Panc1 (cell line): ENCODE data around the gene EMC1. TPM values are rescaled to one million over a fixed set of nuclear protein-coding genes. Genes with fewer than 3 reads are reported as not detected.
A peak's percentile ranks its signal among the peaks of the same experiment; 100 is the strongest.

Experiments
- ATAC-seq: fragments of 200-7000 bp; cut with Tn5 transposase; 2 replicates; pipeline ENCODE4 v1.9.1; 2020; ENCODE audit warnings: mild to moderate bottlenecking, moderate library complexity
- BruUV-seq: library from RNA; stranded (reverse); fragments of 400-500 nt; replicated peaks from 2 replicates; lab custom pipeline; 2021; lab: Mats Ljungman, UMichigan
- CTCF ChIA-PET: fragments of 300-600 bp; sonication (Branson Sonifier 250); formaldehyde crosslinking; loops from one replicate; lab custom pipeline; 2022; ENCODE audit warnings: antibody characterized with exemption; lab: Charles Lee
- POLR2A ChIA-PET: fragments of 300-600 bp; sonication (Branson Sonifier 250); formaldehyde crosslinking; loops from one replicate; lab custom pipeline; 2022; ENCODE audit warnings: antibody characterized with exemption; lab: Charles Lee
- DNase-seq: peaks from one replicate; pipeline ENCODE4 v3.0.0-alpha.2; 2010; ENCODE audit warnings: low read depth, low spot score
- H3K27ac ChIP-seq: 2 replicates; pipeline ENCODE4 v1.5.1; 2011; ENCODE audit warnings: mild to moderate bottlenecking, low read length, inconsistent platforms
- H3K27me3 ChIP-seq: fragments of 200-500 bp; sonication (Bioruptor generic); 2 replicates; pipeline ENCODE4 v1.6.0; 2014; ENCODE audit warnings: low read length, inconsistent platforms; ENCODE audit not compliant: control insufficient read depth, insufficient read depth
- H3K36me3 ChIP-seq: fragments of 200-500 bp; sonication (Bioruptor generic); 2 replicates; pipeline ENCODE4 v1.5.1; 2014; ENCODE audit warnings: inconsistent platforms, mild to moderate bottlenecking, low read length, moderate library complexity; ENCODE audit not compliant: control insufficient read depth, insufficient read depth
- H3K4me1 ChIP-seq: 2 replicates; pipeline ENCODE4 v1.5.1; 2011; ENCODE audit warnings: inconsistent platforms, mild to moderate bottlenecking, low read length, moderate library complexity; ENCODE audit not compliant: control insufficient read depth, insufficient read depth
- H3K4me3 ChIP-seq, 2 experiments: 2 replicates each; pipeline ENCODE4 v1.5.1; 2011 to 2012; ENCODE audit warnings: low read depth in 2 of 2, low read length in 2 of 2, mild to moderate bottlenecking in 2 of 2, inconsistent platforms in 1 of 2, moderate library complexity in 1 of 2
- H3K9me3 ChIP-seq: fragments of 200-500 bp; sonication (Bioruptor generic); 2 replicates; pipeline ENCODE4 v1.5.1; 2014; ENCODE audit warnings: low read depth, mild to moderate bottlenecking, inconsistent platforms, low read length, moderate library complexity; ENCODE audit not compliant: control insufficient read depth, insufficient read depth
- CTCF ChIP-seq: fragments of 450-650 bp; IDR thresholded peaks from 2 replicates; pipeline ENCODE4 v1.5.1; 2017; ENCODE audit warnings: mild to moderate bottlenecking
- POLR2AphosphoS5 ChIP-seq: IDR thresholded peaks from 2 replicates; pipeline ENCODE4 v1.6.1; 2012; ENCODE audit warnings: mild to moderate bottlenecking, low read depth, low read length, moderate library complexity
- REST ChIP-seq, 2 experiments: IDR thresholded peaks; 2 replicates each; pipeline ENCODE4 v1.6.1; 2011 to 2012; ENCODE audit warnings: low read depth in 2 of 2, control low read depth in 1 of 2, low read length in 1 of 2, mild to moderate bottlenecking in 1 of 2, moderate library complexity in 1 of 2; ENCODE audit not compliant: insufficient read depth in 1 of 2
- SIN3A ChIP-seq: IDR thresholded peaks from 2 replicates; pipeline ENCODE4 v1.6.1; 2012; ENCODE audit warnings: low read depth, mild to moderate bottlenecking, low read length, moderate library complexity, borderline replicate concordance; ENCODE audit not compliant: insufficient read depth
- TCF7L2 ChIP-seq: IDR thresholded peaks from 2 replicates; pipeline ENCODE4 v1.6.1; 2011; ENCODE audit warnings: mild to moderate bottlenecking, low read depth, low read length, inconsistent platforms
- in situ Hi-C: cut with HindIII; loops from 2 replicates; pipeline ENCODE4 v1.10.0; 2016; ENCODE audit warnings: low sequenced_read_pairs, low pct_unique_long_range_greater_than_20kb
- intact Hi-C: fragments of 100-400 bp; cut with micrococcal nuclease; formaldehyde crosslinking; loops from one replicate; pipeline ENCODE4 v1.10.0; 2022; ENCODE audit not compliant: unreplicated experiment
- total RNA-seq: library from RNA; stranded (reverse); gene quantifications from one replicate; pipeline ENCODE4 v1.2.1, GENCODE V29; 2021; ENCODE audit not compliant: unreplicated experiment

The EMC1 gene
- total RNA-seq, 1 experiment from 2014 or later, result 103 TPM

DNA sequence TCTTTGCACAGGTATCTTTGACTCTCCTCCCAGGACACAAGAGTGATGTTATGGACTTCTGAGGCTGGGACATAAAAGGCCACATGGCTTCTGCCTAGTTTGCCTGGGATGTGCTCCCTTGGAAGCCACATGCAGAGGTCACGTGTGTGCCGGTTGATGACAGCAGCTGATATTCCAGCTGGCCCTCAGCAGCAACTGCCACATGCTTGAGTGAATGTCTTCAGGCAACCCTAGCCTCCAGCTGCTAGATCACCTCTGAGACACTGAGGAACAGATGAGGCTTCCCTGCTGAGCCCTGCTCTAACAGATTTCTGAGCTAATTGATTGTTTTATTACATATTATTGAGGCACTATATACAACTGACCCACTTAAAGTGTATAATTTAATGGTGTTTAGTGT is 48.9 kb upstream of the EMC1 start:
- no peak for TF ChIP-seq CTCF
- TF ChIP-seq SIN3A, result no peak
- TF ChIP-seq POLR2AphosphoS5, result no peak
- no peak for TF ChIP-seq REST (IDR thresholded peaks at IDR 0.05; ENCODE audit: insufficient read depth in 1 of 2, low read depth in 2 of 2, low read length in 1 of 2)
- TF ChIP-seq TCF7L2, result no peak
- ATAC-seq, result 0 out of 2 replicates have a peak, but pooled peaks have one; percentile 55

GRCh38 chr1:19294638-19295037 is 43.3 kb upstream of the EMC1 start:
- Histone ChIP-seq H3K4me1 (no peaks in the 10 kb centered on the region), H3K27me3 (no peaks in the 10 kb centered on the region), H3K36me3 (no peaks in the 10 kb centered on the region), H3K27ac (no peak overlapping the region), H3K4me3 (no peak overlapping the region), H3K9me3 (no peaks in the 10 kb centered on the region)
- no peak for TF ChIP-seq CTCF
- no peak for TF ChIP-seq TCF7L2
- no peak for TF ChIP-seq REST (IDR thresholded peaks at IDR 0.05; ENCODE audit: insufficient read depth in 1 of 2, low read depth in 2 of 2, low read length in 1 of 2)
- TF ChIP-seq POLR2AphosphoS5, result no peak
- TF ChIP-seq SIN3A, result no peak
- ChIA-PET CTCF (no interaction called here), POLR2A (no interaction called here)
- BruUV-seq, result no TSS peak
- intact Hi-C loops, result no loop called here
- ATAC-seq (no peak), DNase-seq (no peak)
- in situ Hi-C loops, result no loop called here

More for the DNA sequence above, 48.9 kb upstream of the EMC1 start:
- H3K9me3 ChIP-seq, result no peaks in the 10 kb centered on the region
- H3K36me3 ChIP-seq, result no peaks in the 10 kb centered on the region
- in situ Hi-C loops (no loop called here), intact Hi-C loops (no loop called here)
- ChIA-PET POLR2A (no interaction called here), CTCF (no interaction called here)
- no peak for DNase-seq
- H3K4me3 ChIP-seq, result no peak overlapping the region
- no peaks in the 10 kb centered on the region for H3K27me3 ChIP-seq
- H3K4me1 ChIP-seq, result no peaks in the 10 kb centered on the region
- no peak overlapping the region for H3K27ac ChIP-seq
- BruUV-seq, result no TSS peak
